Measurements from ENCODE around the gene C1S. TPM values are rescaled to one million over a fixed set of nuclear protein-coding genes. Genes with fewer than 3 reads are reported as not detected.

The C1S gene
- total and polyA plus RNA-seq, 9 of the 15 experiments (the other 6 are each of a cell fraction or from before 2014, with no cell fraction given), result 0.08 to 0.84 (median 0.27) TPM

- no peak overlapping the region for H3K4me3 ChIP-seq
- no peak for DNase-seq (ENCODE audit: extremely low read depth in 1 of 4, low spot score in 3 of 4)
- no peak overlapping the region for H3K9ac ChIP-seq (ENCODE audit: insufficient read depth in 1 of 2, low read depth in 2 of 2, low read length in 2 of 2)
- no TSS peak for BruUV-seq (replicated peaks)
- no peak for FAIRE-seq
- no peak overlapping the region for H2AFZ ChIP-seq (ENCODE audit: low read depth, low read length)
- no peak overlapping the region for H3K27ac ChIP-seq (ENCODE audit: extremely low read depth, low read depth, low read length)
- no peaks in the 10 kb centered on the region for H3K9me1 ChIP-seq (ENCODE audit: control insufficient read depth, insufficient read depth, low read length)
- no peak; the same call in 2 of the 3 replicates for ATAC-seq
- H3K79me2 ChIP-seq (ENCODE audit: control insufficient read depth, insufficient read depth, low read length), result no peaks in the 10 kb centered on the region
- H3K36me3 ChIP-seq (ENCODE audit: control insufficient read depth, insufficient read depth, low read length), result no peaks in the 10 kb centered on the region
- POLR2A ChIA-PET, result interaction anchor here (0.6 to 2.1 kb wide), 3 partner anchors 15 to 148 kb away, joined by 3 to 8 read pairs (median 6); no protein-coding TSS in a partner anchor
- in situ Hi-C loops (cut with MboI) (no loop called here), intact Hi-C loops (cut with micrococcal nuclease) (loop anchor here (2.0 kb wide), 2 partner anchors 16 to 32 kb away; partner anchors contain the start of genes C1RL and C1S)
- H3K9me3 ChIP-seq (replicated peaks; ENCODE audit: control insufficient read depth, insufficient read depth, low read depth, low read length), result no peaks in the 10 kb centered on the region
- CTCF ChIA-PET (ENCODE audit: low intra/inter-chr PET ratio), result interaction anchor here (0.6 to 1.5 kb wide), 4 partner anchors 9 to 148 kb away, joined by 3 to 7 read pairs (median 4); partner anchors contain the start of genes C12orf57 and C1S
- no peaks in the 10 kb centered on the region for H4K20me1 ChIP-seq (replicated peaks; ENCODE audit: control insufficient read depth, insufficient read depth, low read length)
- TF ChIP-seq E4F1 (CRISPR knock-in tag; IDR thresholded peaks at IDR 0.05; ENCODE audit: borderline replicate concordance), result no peak
- no peak for TF ChIP-seq CREB1 (IDR thresholded peaks at IDR 0.05)
- TF ChIP-seq CREB1 (CRISPR knock-in tag; IDR thresholded peaks at IDR 0.05), result no peak
- TF ChIP-seq ZNF165 (CRISPR knock-in tag; IDR thresholded peaks at IDR 0.05; ENCODE audit: borderline replicate concordance), result no peak
- no peak for TF ChIP-seq CC2D1A (IDR thresholded peaks at IDR 0.05)
- TF ChIP-seq ZNF175 (CRISPR knock-in tag; IDR thresholded peaks at IDR 0.05; ENCODE audit: low read depth), result no peak
- TF ChIP-seq RAD51 (IDR thresholded peaks at IDR 0.05; ENCODE audit: borderline replicate concordance, low read depth), result no peak
- TF ChIP-seq NFATC3 (IDR thresholded peaks at IDR 0.05), result no peak
- TF ChIP-seq FOXJ3 (CRISPR knock-in tag; IDR thresholded peaks at IDR 0.05), result no peak
- TF ChIP-seq RAD21 (CRISPR knock-in tag; conservative IDR thresholded peaks at IDR 0.05 in 1 of 2, IDR thresholded peaks at IDR 0.05 in 1 of 2), result no peak
- TF ChIP-seq ZNF785 (CRISPR knock-in tag; IDR thresholded peaks at IDR 0.05), result no peak
- no peak for TF ChIP-seq MYNN (IDR thresholded peaks at IDR 0.05)
- no peak for TF ChIP-seq MYNN (CRISPR knock-in tag; IDR thresholded peaks at IDR 0.05)
- TF ChIP-seq IRF1 (CRISPR knock-in tag; IDR thresholded peaks at IDR 0.05; ENCODE audit: borderline replicate concordance), result no peak
- TF ChIP-seq ZNF445 (CRISPR knock-in tag; IDR thresholded peaks at IDR 0.05; ENCODE audit: low read depth), result no peak
- no peak for TF ChIP-seq KDM5B (IDR thresholded peaks at IDR 0.05; ENCODE audit: insufficient replicate concordance, low read depth, low read length)
- no peak for TF ChIP-seq ZBTB1 (CRISPR knock-in tag; IDR thresholded peaks at IDR 0.05; ENCODE audit: borderline replicate concordance, low read depth)
- TF ChIP-seq ZNF384 (IDR thresholded peaks at IDR 0.05; ENCODE audit: low read depth, low read length), result no peak
- no peak for TF ChIP-seq SRSF7 (optimal IDR thresholded peaks at IDR 0.05; ENCODE audit: low read depth, low read length)
- no peak for TF ChIP-seq GATA2 (CRISPR knock-in tag; IDR thresholded peaks at IDR 0.05)
- H3K4me1 ChIP-seq (replicated peaks in 1 of 2; ENCODE audit: control insufficient read depth in 2 of 2, insufficient read depth in 2 of 2, low read length in 2 of 2), result peaks cover 6 to 24% of the 10 kb centered on the region in 2 experiments; a peak in 3 of 5 replicates
- WGBS (ENCODE audit: insufficient coverage, low coverage, missing lambda C conversion rate), result 41% methylated on average over 4 of the region's 8 CpGs
- H3K4me2 ChIP-seq (ENCODE audit: insufficient read depth, low read length), result no peak overlapping the region
- no peaks in the 10 kb centered on the region; a peak in 1 of 5 replicates for H3K27me3 ChIP-seq (ENCODE audit: control insufficient read depth in 2 of 2, insufficient read depth in 2 of 2, low read length in 2 of 2)
These were observed 32.5 kb downstream of the C1S start for GRCh38 chr12:7092986-7093460.

Data from K562 (cell line).